Measurements from ENCODE around the gene FGD6. TPM values are rescaled to one million over a fixed set of nuclear protein-coding genes. Genes with fewer than 3 reads are reported as not detected.
"Not testable (repeated sequence)": the region's sequence is repeated elsewhere in the genome, so short reads cannot be mapped to it uniquely, and the experiment has no call there.

FGD6 gene
- total and polyA plus RNA-seq, 2 experiments from 2014 or later: 3.0 to 5.9 TPM

DNA sequence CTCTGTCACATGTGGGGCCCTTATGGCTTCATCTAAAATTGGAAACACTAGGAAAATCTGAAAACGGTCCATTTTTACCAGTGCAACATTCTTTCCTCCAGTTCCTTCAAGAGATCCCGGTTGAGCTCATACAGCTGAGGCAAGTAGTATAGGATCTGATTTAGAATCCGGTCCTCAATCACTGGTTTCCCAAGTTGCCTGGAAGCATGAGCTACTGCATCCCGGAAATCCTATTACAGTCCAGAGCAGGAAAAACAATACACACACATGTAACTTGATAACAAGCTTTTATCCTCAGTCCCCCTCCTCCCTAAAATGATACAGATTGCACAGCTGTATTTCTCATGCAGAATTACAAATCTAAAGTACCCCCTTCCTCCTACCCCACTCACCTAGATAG lies 76.0 kb downstream of the FGD6 start:
- Histone ChIP-seq H3K27ac (no peak overlapping the region), H3K79me2 (ENCODE audit: insufficient read depth) (no peaks in the 10 kb centered on the region), H3F3A (ENCODE audit: insufficient read depth) (no peaks in the 10 kb centered on the region), H2AFZ (no peak overlapping the region), H3K9me2 (ENCODE audit: insufficient read depth) (no peaks in the 10 kb centered on the region), H3K4me1 (ENCODE audit: insufficient read depth) (peaks cover 8% of the 10 kb centered on the region; the same call in 1 of the 2 replicates), H4K20me1 (ENCODE audit: insufficient read depth) (no peaks in the 10 kb centered on the region), H3K9ac (no peak overlapping the region), H3K4me2 (ENCODE audit: unreplicated experiment) (no peak overlapping the region), H3K9me3 (ENCODE audit: low read depth) (no peaks in the 10 kb centered on the region), H3K36me3 (ENCODE audit: low read depth) (no peaks in the 10 kb centered on the region), H3K27me3 (replicated peaks; ENCODE audit: insufficient read depth) (no peaks in the 10 kb centered on the region), H3K4me3 (no peak overlapping the region)
- in situ Hi-C loops (cut with MboI): no loop called here
- no peak for DNase-seq
- WGBS, 2 experiments (ENCODE audit: low coverage in 1 of 2, low lambda C conversion rate in 2 of 2, missing lambda C conversion rate in 2 of 2): 68 to 70% methylated on average over 4 of the region's 4 CpGs
- TF ChIP-seq EZH2phosphoT487 (IDR thresholded peaks at IDR 0.05; ENCODE audit: insufficient read depth, low read depth) (no peak), EZH2 (IDR thresholded peaks at IDR 0.05; ENCODE audit: insufficient read depth, poor library complexity, severe bottlenecking) (no peak)

DNA sequence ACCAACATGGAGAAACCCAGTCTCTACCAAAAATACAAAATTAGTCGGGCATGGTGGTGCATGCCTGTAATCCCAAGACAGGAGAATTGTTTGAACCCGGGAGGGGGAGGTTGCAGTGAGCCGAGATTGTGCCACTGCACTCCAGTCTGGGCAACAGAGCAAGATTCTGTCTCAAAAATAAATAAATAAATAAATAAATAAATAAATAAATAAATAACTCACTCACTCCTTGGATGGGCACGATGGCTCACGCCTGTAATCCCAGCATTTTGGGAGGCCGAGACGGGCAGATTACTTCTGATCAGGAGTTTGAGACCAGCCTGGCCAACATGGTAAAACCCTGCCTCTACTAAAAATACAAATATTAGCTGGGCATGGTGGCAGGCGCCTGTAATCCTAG lies 79.2 kb downstream of the FGD6 start:
- H3K36me3 ChIP-seq (ENCODE audit: low read depth); H3F3A ChIP-seq (ENCODE audit: insufficient read depth); H3K4me2 ChIP-seq (ENCODE audit: unreplicated experiment); H3K9ac ChIP-seq; H3K9me3 ChIP-seq (ENCODE audit: low read depth); DNase-seq; H3K27ac ChIP-seq; H3K79me2 ChIP-seq (ENCODE audit: insufficient read depth); H3K4me1 ChIP-seq (ENCODE audit: insufficient read depth); H3K4me3 ChIP-seq; H3K9me2 ChIP-seq (ENCODE audit: insufficient read depth); H2AFZ ChIP-seq; H4K20me1 ChIP-seq (ENCODE audit: insufficient read depth); in situ Hi-C loops (cut with MboI); H3K27me3 ChIP-seq (replicated peaks; ENCODE audit: insufficient read depth): not testable (repeated sequence)
- 93 to 99% methylated on average over 8 of the region's 8 CpGs for WGBS, 2 experiments (ENCODE audit: low coverage in 1 of 2, low lambda C conversion rate in 2 of 2, missing lambda C conversion rate in 2 of 2)

DNA sequence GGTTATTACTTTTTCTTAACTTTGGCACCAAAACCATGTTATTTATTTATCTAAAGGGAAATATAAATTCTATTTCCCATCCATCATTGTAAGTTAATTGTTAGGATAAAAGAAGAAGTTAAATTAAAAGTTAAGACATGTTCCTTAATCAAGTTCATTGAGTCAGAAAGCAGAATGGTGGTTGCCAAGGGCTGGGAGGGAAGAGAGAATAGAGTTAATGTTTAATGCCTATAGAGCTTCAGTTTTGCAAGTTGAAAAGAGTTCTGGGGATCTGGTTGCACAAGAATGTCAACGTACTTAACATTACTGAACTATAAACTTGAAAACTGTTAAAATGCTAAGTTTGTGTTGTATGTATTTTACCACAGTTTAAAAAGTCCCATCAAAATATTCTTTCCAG lies 80.7 kb downstream of the FGD6 start:
- Histone ChIP-seq H2AFZ (no peak overlapping the region), H3K27me3 (replicated peaks; ENCODE audit: insufficient read depth) (no peaks in the 10 kb centered on the region)
- no peak for TF ChIP-seq EZH2phosphoT487 (IDR thresholded peaks at IDR 0.05; ENCODE audit: insufficient read depth, low read depth)
- no peak for TF ChIP-seq EZH2 (IDR thresholded peaks at IDR 0.05; ENCODE audit: insufficient read depth, poor library complexity, severe bottlenecking)

DNA sequence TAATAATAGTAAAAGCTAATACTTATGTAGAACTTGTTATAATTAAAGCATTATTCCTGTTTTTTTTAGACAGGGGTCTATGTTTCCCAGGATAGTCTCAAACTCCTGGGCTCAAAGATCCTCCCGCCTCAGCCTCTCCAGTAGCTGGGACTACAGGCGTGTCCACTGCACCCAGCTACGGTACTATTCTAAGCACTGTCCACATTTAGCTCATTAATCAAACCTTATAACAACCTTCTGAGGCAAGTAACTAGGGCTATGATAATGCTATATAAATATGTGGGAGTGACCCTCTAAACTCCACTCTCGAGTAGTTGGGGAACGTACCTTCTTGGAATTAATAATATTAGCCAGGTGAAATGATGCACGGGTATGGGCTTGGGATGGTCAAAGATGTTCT lies 83.2 kb downstream of the FGD6 start:
- DNase-seq: no peak
- no peaks in the 10 kb centered on the region for H3K79me2 ChIP-seq (ENCODE audit: insufficient read depth)
- H3K9ac ChIP-seq: no peak overlapping the region
- H3K4me1 ChIP-seq (ENCODE audit: insufficient read depth): no peaks in the 10 kb centered on the region
- H3K4me3 ChIP-seq: no peak overlapping the region
- H4K20me1 ChIP-seq (ENCODE audit: insufficient read depth): no peaks in the 10 kb centered on the region
- no peak overlapping the region for H3K27ac ChIP-seq
- no peak overlapping the region for H3K4me2 ChIP-seq (ENCODE audit: unreplicated experiment)
- no peaks in the 10 kb centered on the region for H3F3A ChIP-seq (ENCODE audit: insufficient read depth)
- in situ Hi-C loops (cut with MboI): no loop called here
- H3K9me3 ChIP-seq (ENCODE audit: low read depth): no peaks in the 10 kb centered on the region
- TF ChIP-seq EZH2 (IDR thresholded peaks at IDR 0.05; ENCODE audit: insufficient read depth, poor library complexity, severe bottlenecking) (no peak), EZH2phosphoT487 (IDR thresholded peaks at IDR 0.05; ENCODE audit: insufficient read depth, low read depth) (no peak)
- 98 to 100% methylated on average over 6 of the region's 6 CpGs for WGBS, 2 experiments (ENCODE audit: low coverage in 1 of 2, low lambda C conversion rate in 2 of 2, missing lambda C conversion rate in 2 of 2)
- H3K27me3 ChIP-seq (replicated peaks; ENCODE audit: insufficient read depth): no peaks in the 10 kb centered on the region
- no peaks in the 10 kb centered on the region for H3K36me3 ChIP-seq (ENCODE audit: low read depth)
- no peak overlapping the region for H2AFZ ChIP-seq
- no peaks in the 10 kb centered on the region for H3K9me2 ChIP-seq (ENCODE audit: insufficient read depth)

More for the DNA sequence above, 80.7 kb downstream of the FGD6 start:
- Histone ChIP-seq H3K4me3 (no peak overlapping the region), H4K20me1 (ENCODE audit: insufficient read depth) (no peaks in the 10 kb centered on the region), H3K9ac (no peak overlapping the region), H3K4me1 (ENCODE audit: insufficient read depth) (no peaks in the 10 kb centered on the region), H3F3A (ENCODE audit: insufficient read depth) (no peaks in the 10 kb centered on the region), H3K79me2 (ENCODE audit: insufficient read depth) (no peaks in the 10 kb centered on the region), H3K27ac (no peak overlapping the region), H3K9me2 (ENCODE audit: insufficient read depth) (no peaks in the 10 kb centered on the region), H3K9me3 (ENCODE audit: low read depth) (no peaks in the 10 kb centered on the region), H3K36me3 (ENCODE audit: low read depth) (no peaks in the 10 kb centered on the region), H3K4me2 (ENCODE audit: unreplicated experiment) (no peak overlapping the region)
- in situ Hi-C loops (cut with MboI): no loop called here
- 63 to 68% methylated on average over 1 of the region's 1 CpG for WGBS, 2 experiments (ENCODE audit: low coverage in 1 of 2, low lambda C conversion rate in 2 of 2, missing lambda C conversion rate in 2 of 2)
- no peak for DNase-seq
